Tibial artery (tissue), 4 donors: ENCODE measurements around the gene DCAF10.

ENCODE experiments used
- DNase-seq, 2 donors: peaks; one replicate each; pipeline ENCODE4 v3.0.0-alpha.2; 2019
- H3K27ac ChIP-seq, 2 donors: fragments of 200-600 bp; sonication (generic) in 1 of 2; 1 replicate in 1 of 2; 2 replicates in 1 of 2; pipeline ENCODE4 v1.5.1; 2018 to 2019; ENCODE audit warnings: mild to moderate bottlenecking in 1 of 2
- H3K27me3 ChIP-seq, 2 donors: fragments of 200-600 bp; sonication (generic) in 1 of 2; one replicate each; pipeline versions ENCODE4 v1.5.1 to v1.6.0; 2016 to 2019
- H3K36me3 ChIP-seq, 3 donors: fragments of 200-600 bp; sonication (generic) in 2 of 3; one replicate each; pipeline ENCODE4 v1.5.1; 2016 to 2019; ENCODE audit warnings: mild to moderate bottlenecking in 2 of 3
- H3K4me1 ChIP-seq, 4 donors: fragments of 200-600 bp; sonication (generic) in 2 of 4; 1 replicate in 3 of 4; 2 replicates in 1 of 4; pipeline ENCODE4 v1.5.1; 2016 to 2019
- H3K4me3 ChIP-seq, 2 donors: fragments of 200-600 bp; sonication (generic) in 1 of 2; 1 replicate in 1 of 2; 2 replicates in 1 of 2; pipeline ENCODE4 v1.5.1; 2018 to 2019; ENCODE audit warnings: mild to moderate bottlenecking in 2 of 2
- H3K9me3 ChIP-seq, 3 donors: fragments of 200-600 bp; sonication (generic) in 1 of 3; one replicate each; pipeline ENCODE4 v1.5.1; 2016 to 2019
- CTCF ChIP-seq, 2 experiments: fragments of 200-600 bp in 1 of 2; fragments of 450-650 bp in 1 of 2; IDR thresholded peaks; one replicate each; pipeline ENCODE4 v1.5.1; 2017 to 2019; ENCODE audit warnings: antibody characterized with exemption in 2 of 2, mild to moderate bottlenecking in 1 of 2, moderate library complexity in 1 of 2
- intact Hi-C: fragments of 100-400 bp; cut with DNase I; formaldehyde crosslinking; loops from one replicate; pipeline ENCODE4 v1.15.0; 2023; ENCODE audit warnings: low total_unique reads

The DCAF10 gene

DNA sequence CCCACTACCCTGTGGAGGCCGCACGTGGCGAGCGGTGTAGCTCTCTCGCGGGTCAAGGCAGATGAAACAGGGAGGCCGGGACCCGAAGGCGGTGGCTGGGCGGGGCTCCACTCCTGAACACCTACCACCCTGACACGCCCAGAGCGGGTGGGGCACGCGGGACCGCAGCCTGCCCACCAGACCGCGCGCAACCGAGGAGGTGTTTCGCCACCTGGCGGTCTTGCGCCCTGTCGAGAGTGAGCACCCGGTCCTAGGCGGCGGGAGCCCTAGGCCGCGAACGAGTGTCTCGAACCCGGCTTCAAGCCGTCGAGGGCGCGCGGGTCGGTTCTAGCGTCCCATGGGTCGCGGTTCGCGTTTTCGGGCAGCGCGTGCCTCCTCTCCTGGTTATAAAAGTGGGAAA, 13.5 kb upstream of the DCAF10 start:
- no peak for DNase-seq
- no peak overlapping the region for H3K27ac ChIP-seq
- intact Hi-C loops = loop anchor here (10.0 kb wide), 1 partner anchor 202 kb away; no protein-coding TSS in a partner anchor
- H3K27me3 ChIP-seq = peaks cover 0 to 4% of the 10 kb centered on the region in 2 donors
- no peaks in the 10 kb centered on the region for H3K9me3 ChIP-seq
- peaks cover 8 to 14% (median 10%) of the 10 kb centered on the region in 3 donors for H3K36me3 ChIP-seq
- no peak for TF ChIP-seq CTCF (IDR thresholded peaks at IDR 0.05)
- H3K4me1 ChIP-seq = peaks cover 0 to 26% (median 16%) of the 10 kb centered on the region in 4 donors
- H3K4me3 ChIP-seq = no peak overlapping the region

DNA sequence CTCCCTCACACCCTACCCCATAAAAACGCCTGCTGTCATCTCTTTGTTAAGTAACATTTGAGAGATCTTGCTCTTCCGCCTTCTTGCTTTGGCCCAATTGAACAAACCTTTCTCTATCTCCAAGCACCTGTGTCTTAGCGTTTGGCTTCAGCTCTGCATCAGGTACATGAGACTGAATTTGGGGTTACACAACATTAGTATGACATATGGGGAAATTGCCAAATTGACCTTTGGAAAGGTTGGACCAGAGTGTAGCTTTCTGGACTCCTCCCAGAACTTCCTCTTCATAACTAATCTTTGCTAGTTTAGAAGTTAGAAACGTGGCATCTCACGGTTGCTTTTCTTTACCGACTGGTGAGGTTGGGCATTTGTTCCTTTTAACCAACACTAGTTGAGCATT, 12.3 kb upstream of the DCAF10 start:
- Histone ChIP-seq H3K4me3 (no peak overlapping the region), H3K9me3 (no peaks in the 10 kb centered on the region), H3K36me3 (peaks cover 0 to 3% (median 0%) of the 10 kb centered on the region in 3 donors), H3K27ac (no peak overlapping the region), H3K4me1 (peaks cover 0 to 15% (median 13%) of the 10 kb centered on the region in 4 donors), H3K27me3 (peaks cover 0 to 4% of the 10 kb centered on the region in 2 donors)
- intact Hi-C loops = loop anchor here (10.0 kb wide), 1 partner anchor 204 kb away; no protein-coding TSS in a partner anchor
- no peak for TF ChIP-seq CTCF (IDR thresholded peaks at IDR 0.05)
- DNase-seq = no peak

- Histone ChIP-seq H3K4me3 (no peak overlapping the region), H3K36me3 (no peaks in the 10 kb centered on the region), H3K27ac (no peak overlapping the region), H3K27me3 (peaks cover 0 to 4% of the 10 kb centered on the region in 2 donors), H3K4me1 (peaks cover 0 to 6% (median 4%) of the 10 kb centered on the region in 4 donors), H3K9me3 (no peaks in the 10 kb centered on the region)
- intact Hi-C loops = no loop called here
- no peak for TF ChIP-seq CTCF (IDR thresholded peaks at IDR 0.05)
- DNase-seq = no peak
Observed at GRCh38 chr9:37790096-37790495, 10.5 kb upstream of the DCAF10 start.

DNA sequence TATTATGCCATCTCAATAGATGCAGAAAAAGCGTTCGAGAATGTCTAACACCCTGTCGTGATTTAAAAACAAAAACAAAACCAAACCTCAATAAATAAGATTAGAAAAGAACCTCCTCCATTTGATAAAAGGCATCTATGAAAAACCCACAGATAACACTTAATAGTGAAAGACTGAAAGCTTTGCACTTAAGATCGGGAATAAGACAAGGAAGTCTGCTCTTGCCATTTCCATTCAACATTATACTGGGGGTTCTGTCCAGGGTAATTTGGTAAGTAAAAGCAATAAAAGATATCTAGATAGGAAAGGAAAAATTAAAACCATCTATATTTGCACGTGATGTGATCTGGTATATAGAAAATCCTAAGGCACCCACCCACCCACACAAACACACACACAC, 8.5 kb upstream of the DCAF10 start:
- Histone ChIP-seq H3K4me3 (no peak overlapping the region), H3K36me3 (no peaks in the 10 kb centered on the region), H3K4me1 (no peaks in the 10 kb centered on the region), H3K27me3 (peaks cover 0 to 3% of the 10 kb centered on the region in 2 donors), H3K9me3 (no peaks in the 10 kb centered on the region), H3K27ac (no peak overlapping the region)
- DNase-seq = no peak
- intact Hi-C loops = no loop called here
- no peak for TF ChIP-seq CTCF (IDR thresholded peaks at IDR 0.05)

GRCh38 chr9:37796232-37796631, 4.4 kb upstream of the DCAF10 start:
- Histone ChIP-seq H3K36me3 (no peaks in the 10 kb centered on the region), H3K27ac (no peak overlapping the region), H3K9me3 (no peaks in the 10 kb centered on the region), H3K4me3 (no peak overlapping the region), H3K4me1 (peaks cover 0 to 7% (median 5%) of the 10 kb centered on the region in 4 donors), H3K27me3 (no peaks in the 10 kb centered on the region)
- intact Hi-C loops = no loop called here
- DNase-seq = no peak
- TF ChIP-seq CTCF (IDR thresholded peaks at IDR 0.05) = no peak

GRCh38 chr9:37798677-37799076, 1.9 kb upstream of the DCAF10 start:
- Histone ChIP-seq H3K9me3 (no peaks in the 10 kb centered on the region), H3K27me3 (no peaks in the 10 kb centered on the region), H3K4me3 (no peak overlapping the region), H3K4me1 (peaks cover 0 to 32% (median 25%) of the 10 kb centered on the region in 4 donors), H3K27ac (no peak overlapping the region), H3K36me3 (no peaks in the 10 kb centered on the region)
- intact Hi-C loops = no loop called here
- no peak for TF ChIP-seq CTCF (IDR thresholded peaks at IDR 0.05)
- no peak for DNase-seq
